ENCODE results near the gene AAGAB. TPM values are rescaled to one million over a fixed set of nuclear protein-coding genes. Genes with fewer than 3 reads are reported as not detected.

Gene AAGAB, protein sequence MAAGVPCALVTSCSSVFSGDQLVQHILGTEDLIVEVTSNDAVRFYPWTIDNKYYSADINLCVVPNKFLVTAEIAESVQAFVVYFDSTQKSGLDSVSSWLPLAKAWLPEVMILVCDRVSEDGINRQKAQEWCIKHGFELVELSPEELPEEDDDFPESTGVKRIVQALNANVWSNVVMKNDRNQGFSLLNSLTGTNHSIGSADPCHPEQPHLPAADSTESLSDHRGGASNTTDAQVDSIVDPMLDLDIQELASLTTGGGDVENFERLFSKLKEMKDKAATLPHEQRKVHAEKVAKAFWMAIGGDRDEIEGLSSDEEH
- total RNA-seq: 77.1 and 90.8 TPM in 2 replicates

DNA sequence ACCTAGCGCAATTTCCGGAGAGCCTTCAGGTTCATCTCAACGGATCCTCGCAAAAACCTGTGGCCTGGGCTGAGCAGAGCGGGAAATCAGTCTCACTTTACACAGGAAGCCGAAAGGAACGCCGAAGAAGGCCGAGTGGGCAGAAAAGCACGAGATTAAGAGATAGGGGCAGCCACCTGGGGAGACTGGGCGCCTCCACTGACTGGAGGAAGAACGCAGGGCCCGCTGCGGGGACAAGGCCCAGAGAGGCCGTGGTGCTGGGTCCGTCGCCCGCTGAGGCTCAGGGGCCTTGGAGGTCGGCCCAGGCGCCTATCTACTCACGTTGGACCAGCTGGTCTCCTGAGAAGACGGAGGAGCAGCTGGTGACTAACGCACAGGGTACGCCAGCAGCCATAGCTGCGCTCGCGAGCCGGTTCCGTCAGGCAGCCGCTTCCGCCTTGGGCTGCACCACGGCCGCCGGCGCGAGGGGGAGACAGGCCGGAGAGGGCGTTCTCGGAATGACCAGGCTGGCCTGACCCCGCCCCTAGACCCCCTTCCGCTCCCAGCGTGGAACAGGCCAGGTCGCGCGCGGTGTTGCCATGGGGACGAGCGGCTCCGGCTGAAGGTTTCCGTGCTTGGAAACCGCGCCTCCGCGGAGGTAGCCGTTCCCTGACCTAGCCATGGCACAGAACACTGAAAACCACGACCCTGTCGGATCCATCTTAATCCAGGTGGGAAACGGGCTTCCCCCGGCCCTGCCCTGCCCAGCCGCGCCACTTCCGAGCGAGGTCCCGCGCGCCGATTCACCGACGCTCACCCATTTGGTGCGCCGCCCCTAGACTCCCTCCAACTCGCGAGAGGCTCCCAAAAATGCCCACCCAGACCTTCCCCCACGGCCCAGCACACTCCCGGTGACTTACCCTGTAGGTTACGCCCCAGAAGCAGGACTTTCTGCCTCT, at the start of gene AAGAB, which contains the start of gene IQCH:
Gene AAGAB, minus strand, starts transcription at position 424 of the 938 bp plus-strand sequence. Its CDS starts 30 bp downstream, at position 394.
Gene IQCH, plus strand, starts transcription at position 549 of the 938 bp plus-strand sequence. Its CDS starts 111 bp downstream, at position 660.
- TF ChIP-seq CTCF (IDR thresholded peaks at IDR 0.05; ENCODE audit: insufficient read depth, low read length, severe bottlenecking): no peak
- DNase-seq (ENCODE audit: low read depth) (peak; percentile 92), FAIRE-seq (no peak)
- Histone ChIP-seq H3K4me3 (ENCODE audit: low read depth, low read length) (peak within 1 kb of the TSS; percentile 84), H3K27me3 (ENCODE audit: control insufficient read depth, insufficient read depth, low read length) (no peaks in the 10 kb centered on the region), H3K36me3 (ENCODE audit: control insufficient read depth, insufficient read depth, low read length) (no peaks in the 10 kb centered on the region)

DNA sequence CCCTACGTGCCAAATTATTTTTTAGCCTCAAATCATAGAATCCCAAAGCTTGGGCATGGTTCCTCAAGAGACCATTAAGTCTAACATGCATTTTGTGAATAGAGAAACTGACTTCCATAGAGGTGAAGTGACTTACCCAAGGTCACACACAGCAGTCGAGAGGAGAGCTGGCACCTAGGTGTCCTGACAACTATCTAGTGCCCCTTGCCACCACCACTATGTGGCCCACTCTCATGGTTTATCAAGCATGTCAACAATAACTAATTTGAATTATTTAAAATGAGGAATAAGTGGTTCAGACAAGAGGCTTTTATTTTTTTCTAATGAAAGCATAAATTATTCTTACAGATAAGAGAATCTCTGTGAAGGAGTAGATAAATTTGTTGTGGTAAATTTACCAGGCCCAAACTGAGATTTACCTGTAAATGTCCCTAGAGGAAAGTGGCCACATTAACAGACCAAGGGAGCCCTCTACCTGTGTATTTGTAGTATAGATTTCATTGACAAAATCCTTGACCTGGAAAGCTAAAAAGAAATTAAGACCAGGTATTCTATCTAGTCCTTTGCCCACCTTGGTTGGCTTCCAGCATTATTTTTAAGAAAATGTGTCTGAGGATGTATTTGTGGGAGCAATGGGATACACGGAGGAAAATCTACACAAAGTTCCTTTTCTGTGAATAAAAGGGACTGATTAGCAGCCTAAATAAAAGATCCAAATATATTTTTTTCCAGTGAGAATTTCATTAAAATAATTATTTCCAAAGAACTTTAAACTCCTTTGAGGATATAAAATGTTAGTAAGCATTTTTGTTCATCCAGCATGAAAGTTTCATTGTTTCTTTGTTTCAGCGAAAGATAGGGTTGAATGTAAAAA, 49.3 kb upstream of the AAGAB start:
- FAIRE-seq (no peak), DNase-seq (ENCODE audit: low read depth) (peak; percentile 51)
- TF ChIP-seq CTCF (IDR thresholded peaks at IDR 0.05; ENCODE audit: insufficient read depth, low read length, severe bottlenecking): peak; percentile 38

GRCh38 chr15:67300266-67301025, 46.0 kb upstream of the AAGAB start:
- Histone ChIP-seq H3K27me3 (ENCODE audit: control insufficient read depth, insufficient read depth, low read length) (no peaks in the 10 kb centered on the region), H3K36me3 (ENCODE audit: control insufficient read depth, insufficient read depth, low read length) (no peaks in the 10 kb centered on the region), H3K4me3 (ENCODE audit: low read depth, low read length) (no peak overlapping the region)
- FAIRE-seq (no peak), DNase-seq (ENCODE audit: low read depth) (no peak)
- TF ChIP-seq CTCF (IDR thresholded peaks at IDR 0.05; ENCODE audit: insufficient read depth, low read length, severe bottlenecking): no peak

More for the DNA sequence above, 49.3 kb upstream of the AAGAB start:
- Histone ChIP-seq H3K4me3 (ENCODE audit: low read depth, low read length) (no peak overlapping the region), H3K36me3 (ENCODE audit: control insufficient read depth, insufficient read depth, low read length) (no peaks in the 10 kb centered on the region), H3K27me3 (ENCODE audit: control insufficient read depth, insufficient read depth, low read length) (no peaks in the 10 kb centered on the region)

- H3K27me3 ChIP-seq (ENCODE audit: control insufficient read depth, insufficient read depth, low read length): no peaks in the 10 kb centered on the region
- DNase-seq (ENCODE audit: low read depth) (no peak), FAIRE-seq (no peak)
- TF ChIP-seq CTCF (IDR thresholded peaks at IDR 0.05; ENCODE audit: insufficient read depth, low read length, severe bottlenecking): no peak
- H3K36me3 ChIP-seq (ENCODE audit: control insufficient read depth, insufficient read depth, low read length): no peaks in the 10 kb centered on the region
- H3K4me3 ChIP-seq (ENCODE audit: low read depth, low read length): no peak overlapping the region
Observed at GRCh38 chr15:67296684-67297083, 42.2 kb upstream of the AAGAB start.

DNA sequence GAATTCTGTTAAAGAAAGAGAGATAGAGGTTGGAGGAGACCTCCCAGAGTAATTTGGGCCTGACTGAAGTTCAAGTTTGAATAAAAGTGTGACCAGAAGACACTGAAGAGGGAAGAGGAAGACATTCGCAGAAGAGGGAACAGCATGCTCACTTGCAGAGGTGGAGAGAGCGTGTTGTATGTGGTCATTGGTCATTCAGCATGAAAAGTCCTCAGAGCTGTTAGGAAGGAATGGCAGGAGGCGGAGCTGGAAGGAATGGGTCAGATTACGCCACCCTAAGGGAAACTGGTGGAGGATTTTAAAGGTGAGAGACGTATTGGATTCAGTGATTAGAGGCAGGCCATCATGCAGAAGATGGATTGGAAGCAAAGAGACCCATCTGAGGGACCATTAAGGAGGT, 41.7 kb upstream of the AAGAB start:
- peak; percentile 2 for DNase-seq (ENCODE audit: low read depth)
- Histone ChIP-seq H3K4me3 (ENCODE audit: low read depth, low read length) (no peak overlapping the region), H3K27me3 (ENCODE audit: control insufficient read depth, insufficient read depth, low read length) (no peaks in the 10 kb centered on the region), H3K36me3 (ENCODE audit: control insufficient read depth, insufficient read depth, low read length) (no peaks in the 10 kb centered on the region)
- TF ChIP-seq CTCF (IDR thresholded peaks at IDR 0.05; ENCODE audit: insufficient read depth, low read length, severe bottlenecking): no peak
- FAIRE-seq: peak; percentile 18

All from bronchial epithelial cell (primary cell).